Esophagus squamous epithelium (tissue), 4 donors: ENCODE results near the gene PXK.

Source experiments
- CTCF ChIP-seq, 6 experiments: fragments of 450-650 bp in 4 of 6; fragments of 200-600 bp in 2 of 6; sonication (generic) in 2 of 6; IDR thresholded peaks; one replicate each; pipeline ENCODE4 v1.5.1; 2016 to 2019; ENCODE audit warnings: antibody characterized with exemption in 6 of 6, mild to moderate bottlenecking in 4 of 6, moderate library complexity in 4 of 6
- POLR2A ChIP-seq, 4 donors: fragments of 450-650 bp; IDR thresholded peaks; one replicate each; pipeline ENCODE4 v1.6.1; 2017; ENCODE audit warnings: antibody characterized with exemption in 4 of 4, mild to moderate bottlenecking in 4 of 4, moderate library complexity in 3 of 4

- TF ChIP-seq CTCF (IDR thresholded peaks at IDR 0.05) (no peak), POLR2A (IDR thresholded peaks at IDR 0.05) (no peak)
These were observed 130.1 kb downstream of the PXK start for GRCh38 chr3:58462829-58463180.
